Neural cell (in vitro differentiated cells): ENCODE measurements around the gene SKIC3.

Experiments used
- CTCF ChIP-seq: fragments of 450-650 bp; IDR thresholded peaks from 2 replicates; pipeline ENCODE4 v1.5.1; 2014; ENCODE audit warnings: antibody characterized with exemption, mild to moderate bottlenecking, moderate library complexity; ENCODE audit not compliant: poor library complexity, severe bottlenecking
- EZH2 ChIP-seq: fragments of 200-600, 300-800 bp; shearing (Covaris generic), sonication (generic); IDR thresholded peaks from 2 replicates; pipeline ENCODE4 v1.6.1; 2014; ENCODE audit warnings: antibody characterized with exemption, low read length, borderline replicate concordance, mild to moderate bottlenecking; ENCODE audit not compliant: insufficient read depth, poor library complexity, severe bottlenecking
- POLR2AphosphoS5 ChIP-seq: IDR thresholded peaks from 2 replicates; pipeline ENCODE4 v1.6.1; 2012
- RAD21 ChIP-seq: fragments of 450-650 bp; conservative IDR thresholded peaks from 2 replicates; pipeline ENCODE4 v1.6.1; 2014; ENCODE audit warnings: antibody characterized with exemption, mild to moderate bottlenecking, moderate library complexity
- REST ChIP-seq: IDR thresholded peaks from 2 replicates; pipeline ENCODE4 v1.6.1; 2012; ENCODE audit warnings: borderline replicate concordance

GRCh38 chr5:95562282-95562681 lies 7.5 kb upstream of the SKIC3 start:
- TF ChIP-seq REST, result no peak
- TF ChIP-seq CTCF, result no peak
- TF ChIP-seq EZH2, result no peak
- TF ChIP-seq POLR2AphosphoS5, result no peak
- TF ChIP-seq RAD21, result no peak
